ENCODE data around the gene LRRC61.
"Not testable (repeated sequence)": the region's sequence is repeated elsewhere in the genome, so short reads cannot be mapped to it uniquely, and the experiment has no call there.

The LRRC61 gene

GRCh38 chr7:150311146-150311545, 12.0 kb upstream of the LRRC61 start:
- in situ Hi-C loops (cut with HindIII; ENCODE audit: low sequenced_read_pairs): no loop called here
- TF ChIP-seq, protein P1, sequence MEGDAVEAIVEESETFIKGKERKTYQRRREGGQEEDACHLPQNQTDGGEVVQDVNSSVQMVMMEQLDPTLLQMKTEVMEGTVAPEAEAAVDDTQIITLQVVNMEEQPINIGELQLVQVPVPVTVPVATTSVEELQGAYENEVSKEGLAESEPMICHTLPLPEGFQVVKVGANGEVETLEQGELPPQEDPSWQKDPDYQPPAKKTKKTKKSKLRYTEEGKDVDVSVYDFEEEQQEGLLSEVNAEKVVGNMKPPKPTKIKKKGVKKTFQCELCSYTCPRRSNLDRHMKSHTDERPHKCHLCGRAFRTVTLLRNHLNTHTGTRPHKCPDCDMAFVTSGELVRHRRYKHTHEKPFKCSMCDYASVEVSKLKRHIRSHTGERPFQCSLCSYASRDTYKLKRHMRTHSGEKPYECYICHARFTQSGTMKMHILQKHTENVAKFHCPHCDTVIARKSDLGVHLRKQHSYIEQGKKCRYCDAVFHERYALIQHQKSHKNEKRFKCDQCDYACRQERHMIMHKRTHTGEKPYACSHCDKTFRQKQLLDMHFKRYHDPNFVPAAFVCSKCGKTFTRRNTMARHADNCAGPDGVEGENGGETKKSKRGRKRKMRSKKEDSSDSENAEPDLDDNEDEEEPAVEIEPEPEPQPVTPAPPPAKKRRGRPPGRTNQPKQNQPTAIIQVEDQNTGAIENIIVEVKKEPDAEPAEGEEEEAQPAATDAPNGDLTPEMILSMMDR (IDR thresholded peaks at IDR 0.05; ENCODE audit: low read depth, low read length): no peak
- H3K4me3 ChIP-seq (ENCODE audit: low read depth, low read length): no peak overlapping the region
- DNase-seq (ENCODE audit: low read depth, low spot score): no peak

DNA sequence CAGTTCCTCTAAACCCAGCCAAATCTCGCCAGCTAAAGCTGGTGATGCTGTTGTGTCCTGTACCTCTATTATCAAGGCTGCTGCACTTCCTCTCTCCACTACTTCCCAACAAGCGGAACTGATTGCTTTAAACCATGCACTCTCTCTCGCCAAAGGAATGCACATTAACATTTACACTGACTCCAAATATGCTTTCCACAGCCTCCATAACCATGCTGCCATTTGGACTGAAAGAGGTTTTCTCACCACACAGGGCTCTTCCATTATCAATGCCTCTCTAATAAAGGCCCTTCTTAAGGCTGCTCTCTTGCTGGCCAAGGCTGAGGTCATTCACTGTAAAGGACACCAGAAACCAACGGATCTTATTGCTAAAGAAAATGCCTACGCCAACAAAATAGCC, 11.4 kb upstream of the LRRC61 start:
- DNase-seq (ENCODE audit: low read depth, low spot score): peak; percentile 84
- H3K4me3 ChIP-seq (ENCODE audit: low read depth, low read length): no peak overlapping the region
- in situ Hi-C loops (cut with HindIII; ENCODE audit: low sequenced_read_pairs): no loop called here
- TF ChIP-seq, protein P1 (IDR thresholded peaks at IDR 0.05; ENCODE audit: low read depth, low read length): no peak

- in situ Hi-C loops (cut with HindIII; ENCODE audit: low sequenced_read_pairs): not testable (repeated sequence)
- peak; percentile 32 for DNase-seq (ENCODE audit: low read depth, low spot score)
Measured at GRCh38 chr7:150312649-150313366, 10.3 kb upstream of the LRRC61 start.

GRCh38 chr7:150313367-150313809, 9.8 kb upstream of the LRRC61 start:
- TF ChIP-seq, protein P1 (IDR thresholded peaks at IDR 0.05; ENCODE audit: low read depth, low read length): no peak
- no peak for DNase-seq (ENCODE audit: low read depth, low spot score)
- in situ Hi-C loops (cut with HindIII; ENCODE audit: low sequenced_read_pairs): no loop called here
- H3K4me3 ChIP-seq (ENCODE audit: low read depth, low read length): no peak overlapping the region

More at GRCh38 chr7:150312649-150313366, 10.3 kb upstream of the LRRC61 start:
- not testable (repeated sequence) for H3K4me3 ChIP-seq (ENCODE audit: low read depth, low read length)

GRCh38 chr7:150313870-150314269, 9.3 kb upstream of the LRRC61 start:
- in situ Hi-C loops (cut with HindIII; ENCODE audit: low sequenced_read_pairs): no loop called here
- no peak overlapping the region for H3K4me3 ChIP-seq (ENCODE audit: low read depth, low read length)
- DNase-seq (ENCODE audit: low read depth, low spot score): no peak
- TF ChIP-seq, protein P1 (IDR thresholded peaks at IDR 0.05; ENCODE audit: low read depth, low read length): no peak

GRCh38 chr7:150314639-150315239, 8.4 kb upstream of the LRRC61 start:
- no peak for DNase-seq (ENCODE audit: low read depth, low spot score)
- TF ChIP-seq, protein P1 (IDR thresholded peaks at IDR 0.05; ENCODE audit: low read depth, low read length): no peak
- no peak overlapping the region for H3K4me3 ChIP-seq (ENCODE audit: low read depth, low read length)
- in situ Hi-C loops (cut with HindIII; ENCODE audit: low sequenced_read_pairs): no loop called here

DNA sequence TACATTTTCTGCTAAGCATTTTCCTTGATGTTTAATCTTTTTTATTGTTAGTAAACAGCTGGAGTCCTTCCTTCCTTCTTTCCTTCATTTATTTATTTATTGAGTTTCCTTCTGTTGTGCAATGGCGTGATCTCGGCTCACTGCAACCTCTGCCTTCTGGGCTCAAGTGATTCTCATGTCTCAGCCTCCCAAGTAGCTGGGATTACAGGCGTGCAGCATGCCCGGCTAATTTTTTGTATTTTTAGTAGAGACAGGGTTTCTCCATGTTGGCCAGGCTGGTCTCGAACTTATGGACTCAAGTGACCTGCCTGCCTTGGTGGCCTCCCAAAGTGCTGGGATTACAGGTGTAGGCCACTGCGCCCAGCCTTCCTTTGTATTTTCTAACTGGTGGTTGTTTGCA, 6.2 kb upstream of the LRRC61 start:
- DNase-seq (ENCODE audit: low read depth, low spot score); in situ Hi-C loops (cut with HindIII; ENCODE audit: low sequenced_read_pairs): not testable (repeated sequence)

More for the DNA sequence above, 6.2 kb upstream of the LRRC61 start:
- H3K4me3 ChIP-seq (ENCODE audit: low read depth, low read length): not testable (repeated sequence)

Measured in astrocyte of the spinal cord (primary cell).